Hematopoietic multipotent progenitor cell treated with erythropoietin and hydrocortisone succinate and interleukin-3 and kit ligand, for 6 days (in vitro differentiated cells): ENCODE data around the gene ACOT8.
"Not testable (repeated sequence)": the region's sequence is repeated elsewhere in the genome, so short reads cannot be mapped to it uniquely, and the experiment has no call there.

Experiments
- DNase-seq: peaks from one replicate; pipeline ENCODE4 v3.0.0-alpha.2; 2015

The ACOT8 gene

GRCh38 chr20:45857114-45857881 lies at the start of gene ACOT8, which contains the start of gene ZSWIM3:
ACOT8 (minus strand) TSS chr20:45857392; CDS start chr20:45857315, 77 bp downstream.
ZSWIM3 (plus strand) TSS chr20:45857614; CDS start chr20:45857826, 212 bp downstream.
- peak; percentile 100 for DNase-seq

DNA sequence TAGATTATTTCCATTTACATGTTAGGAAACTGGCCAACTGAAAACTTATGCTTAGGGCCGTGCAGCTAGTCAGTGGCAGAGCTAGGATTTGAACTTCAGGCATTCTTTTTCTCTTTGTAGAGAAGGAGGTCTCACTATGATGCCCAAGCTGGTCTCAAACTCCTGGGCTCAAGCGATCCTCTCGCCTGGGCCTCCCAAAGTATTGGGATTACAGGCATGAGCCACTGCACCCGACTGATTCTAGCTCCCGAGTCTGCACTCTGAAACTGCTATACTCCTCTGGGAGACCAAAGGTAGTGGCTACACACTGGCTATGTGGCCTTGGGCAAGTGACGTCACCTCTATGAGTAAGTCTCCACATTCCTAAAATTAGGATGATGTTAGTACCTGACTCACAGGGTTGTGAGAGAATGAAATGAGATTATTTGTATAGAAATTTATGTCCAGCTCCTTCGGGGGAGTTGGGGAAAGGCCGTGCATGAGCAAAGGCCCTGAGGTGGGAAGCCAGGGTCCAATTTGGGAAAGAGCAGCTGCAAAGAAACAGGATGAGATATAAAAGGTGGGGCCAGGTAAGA lies 48.4 kb upstream of the ACOT8 start:
- no peak for DNase-seq

- no peak for DNase-seq
These were observed 47.7 kb upstream of the ACOT8 start for GRCh38 chr20:45904583-45905504.

DNA sequence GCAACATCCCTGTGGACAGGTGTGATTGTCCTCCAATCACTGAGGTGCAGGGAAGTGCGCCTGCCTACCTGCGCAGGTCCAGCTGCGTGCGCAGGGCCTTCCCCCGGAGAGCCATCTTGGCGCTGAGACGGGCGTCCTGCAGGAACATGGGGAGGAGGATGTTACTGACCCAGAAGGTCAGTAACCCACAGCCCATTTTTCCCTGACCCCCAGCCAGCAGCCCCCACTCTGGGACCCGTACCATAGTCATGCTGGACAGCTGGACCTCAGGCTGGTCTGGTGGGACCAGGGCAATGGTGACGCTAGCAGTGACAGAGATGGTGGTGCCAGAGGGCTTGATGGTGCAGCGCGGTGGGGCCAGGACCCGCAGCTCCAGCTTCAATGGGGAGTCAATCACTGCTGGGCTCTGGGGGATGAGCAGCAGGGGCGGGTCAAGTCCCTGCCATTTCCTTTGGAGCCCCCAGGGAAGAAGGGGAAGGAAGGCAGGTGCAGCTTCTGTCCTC lies 45.1 kb upstream of the ACOT8 start:
- no peak for DNase-seq

DNA sequence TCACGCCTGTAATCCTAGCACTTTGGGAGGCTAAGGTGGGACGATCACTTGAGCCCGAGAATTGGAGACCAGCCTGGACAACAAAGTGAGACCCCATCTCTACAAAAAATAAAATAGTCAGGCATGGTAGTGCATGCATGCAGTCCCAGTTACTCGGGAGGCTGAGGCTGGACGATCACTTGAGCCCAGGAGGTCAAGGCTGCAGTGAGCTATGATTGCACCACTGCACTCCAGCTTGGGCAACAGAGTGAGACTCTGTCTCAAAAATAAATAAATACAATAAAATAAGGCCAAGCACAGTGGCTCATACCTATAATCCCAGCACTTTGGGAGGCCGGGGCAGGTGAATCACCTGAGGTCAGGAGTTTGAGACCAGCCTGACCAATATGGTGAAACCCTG lies 44.1 kb upstream of the ACOT8 start:
- DNase-seq: not testable (repeated sequence)

DNA sequence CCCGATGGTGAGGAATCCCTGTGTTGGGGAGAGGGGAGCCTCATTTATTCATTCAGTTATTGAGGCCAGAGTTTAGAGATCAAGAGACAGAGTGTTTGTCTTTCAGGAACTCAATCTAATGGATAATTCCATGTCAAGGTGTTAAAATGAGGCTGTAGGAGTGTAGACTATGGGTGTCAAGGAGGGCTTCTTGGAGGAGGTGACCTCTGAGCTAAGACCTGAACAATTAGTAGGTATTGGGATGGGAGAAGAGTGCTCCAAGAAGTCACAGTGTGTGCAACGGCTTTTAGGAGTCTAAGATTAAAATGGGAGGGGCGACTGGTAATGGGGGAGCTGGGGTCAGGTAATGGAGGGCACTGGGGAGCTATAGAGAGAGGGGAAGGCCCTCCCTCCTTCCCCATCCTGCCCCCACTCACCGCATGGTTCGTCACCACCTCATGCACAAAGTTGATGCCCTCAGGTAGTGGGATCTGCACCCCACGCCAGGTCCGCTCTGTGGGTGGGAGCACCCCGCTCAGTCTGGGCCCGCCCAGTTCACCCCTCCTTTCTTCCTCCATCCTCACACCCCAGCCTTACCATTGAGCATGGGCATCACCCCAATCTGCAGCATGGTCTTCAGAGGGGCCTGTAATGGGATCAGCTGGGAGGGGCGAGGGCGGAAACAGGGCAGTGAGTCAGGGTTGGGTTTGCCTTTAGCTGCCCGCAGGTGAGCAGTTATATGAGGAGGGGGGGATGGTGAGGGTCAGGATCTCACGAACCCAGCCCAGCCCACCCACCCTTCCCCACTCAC lies 42.0 kb upstream of the ACOT8 start:
- no peak for DNase-seq

GRCh38 chr20:45898285-45898684 lies 41.1 kb upstream of the ACOT8 start:
- DNase-seq: no peak

DNA sequence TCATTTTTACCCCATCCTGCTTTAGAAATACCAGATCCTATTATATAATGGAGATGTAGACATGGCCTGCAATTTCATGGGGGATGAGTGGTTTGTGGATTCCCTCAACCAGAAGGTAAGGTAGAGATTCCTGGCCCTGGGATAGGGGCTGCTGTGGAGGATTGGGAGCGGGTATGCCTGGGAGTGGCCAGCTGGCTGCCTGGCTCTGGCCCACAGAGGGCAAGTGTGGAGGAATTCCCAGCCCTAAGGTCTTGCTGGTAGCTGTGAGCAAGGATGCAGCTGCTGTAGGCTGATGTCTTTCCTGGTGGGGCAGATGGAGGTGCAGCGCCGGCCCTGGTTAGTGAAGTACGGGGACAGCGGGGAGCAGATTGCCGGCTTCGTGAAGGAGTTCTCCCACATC lies 40.5 kb upstream of the ACOT8 start:
- no peak for DNase-seq

DNA sequence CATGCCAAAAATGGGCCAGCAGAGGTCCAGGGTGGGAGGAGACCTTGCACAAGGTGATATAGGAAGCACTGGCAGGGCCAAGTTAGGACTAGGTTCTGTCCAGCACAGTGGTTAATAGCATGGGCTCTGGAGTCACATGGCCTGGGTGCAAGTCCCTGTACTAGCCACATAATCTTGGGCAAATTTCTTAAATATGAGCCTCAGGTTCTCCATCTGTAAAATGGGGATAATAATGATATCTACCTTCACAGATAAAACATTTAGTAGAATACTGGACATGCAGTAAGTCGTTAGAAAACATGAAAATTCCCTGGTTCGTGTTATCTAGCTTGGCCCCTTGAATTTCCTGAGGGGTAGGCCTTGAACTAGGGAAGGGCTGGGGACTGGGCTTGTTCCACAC lies 40.1 kb upstream of the ACOT8 start:
- no peak for DNase-seq

DNA sequence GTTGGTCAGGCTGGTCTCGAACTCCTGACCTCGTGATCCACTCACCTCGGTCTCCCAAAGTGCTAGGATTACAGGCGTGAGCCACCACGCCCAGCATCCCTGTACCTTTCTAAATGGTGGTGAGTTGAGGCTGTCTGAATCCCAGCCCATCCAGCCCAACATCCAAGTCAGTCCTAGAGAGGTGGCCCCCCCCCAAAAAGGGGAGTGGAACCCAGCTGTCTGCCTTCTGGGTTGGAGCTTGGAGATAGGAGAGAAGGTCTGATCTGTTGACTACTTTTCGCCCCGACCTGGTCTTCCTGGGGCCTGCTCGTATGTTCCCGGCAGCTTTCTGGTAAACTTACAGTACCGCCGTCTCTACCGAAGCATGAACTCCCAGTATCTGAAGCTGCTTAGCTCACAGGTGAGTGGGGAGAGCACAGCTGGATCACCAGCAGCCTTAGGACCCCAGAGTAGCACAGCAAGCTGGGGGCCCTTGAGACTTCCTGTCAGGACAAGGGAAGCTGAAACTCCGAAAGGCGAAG lies 39.5 kb upstream of the ACOT8 start:
- DNase-seq: no peak

GRCh38 chr20:45894797-45895196 lies 37.6 kb upstream of the ACOT8 start:
- DNase-seq: no peak

DNA sequence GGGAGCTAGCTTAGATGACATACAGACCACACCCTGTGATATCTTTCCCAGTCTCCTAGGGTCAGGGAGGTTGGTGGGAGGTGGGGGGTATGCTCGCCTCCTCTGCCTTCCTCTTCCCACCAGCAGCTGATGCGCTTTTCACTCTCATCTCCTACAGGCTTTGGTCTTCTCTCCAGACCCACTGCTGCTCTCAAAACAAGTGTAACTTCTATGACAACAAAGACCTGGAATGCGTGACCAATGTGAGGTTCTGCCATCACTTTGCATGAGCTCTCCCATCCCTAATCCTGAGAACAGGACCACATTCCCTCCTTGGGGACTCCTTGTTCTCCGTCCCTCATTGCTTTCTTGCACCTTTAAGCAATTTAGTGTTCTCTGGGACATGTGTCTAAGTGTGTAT lies 36.6 kb upstream of the ACOT8 start:
- no peak for DNase-seq

- DNase-seq: no peak
These were observed 35.8 kb upstream of the ACOT8 start for GRCh38 chr20:45892828-45893500.

DNA sequence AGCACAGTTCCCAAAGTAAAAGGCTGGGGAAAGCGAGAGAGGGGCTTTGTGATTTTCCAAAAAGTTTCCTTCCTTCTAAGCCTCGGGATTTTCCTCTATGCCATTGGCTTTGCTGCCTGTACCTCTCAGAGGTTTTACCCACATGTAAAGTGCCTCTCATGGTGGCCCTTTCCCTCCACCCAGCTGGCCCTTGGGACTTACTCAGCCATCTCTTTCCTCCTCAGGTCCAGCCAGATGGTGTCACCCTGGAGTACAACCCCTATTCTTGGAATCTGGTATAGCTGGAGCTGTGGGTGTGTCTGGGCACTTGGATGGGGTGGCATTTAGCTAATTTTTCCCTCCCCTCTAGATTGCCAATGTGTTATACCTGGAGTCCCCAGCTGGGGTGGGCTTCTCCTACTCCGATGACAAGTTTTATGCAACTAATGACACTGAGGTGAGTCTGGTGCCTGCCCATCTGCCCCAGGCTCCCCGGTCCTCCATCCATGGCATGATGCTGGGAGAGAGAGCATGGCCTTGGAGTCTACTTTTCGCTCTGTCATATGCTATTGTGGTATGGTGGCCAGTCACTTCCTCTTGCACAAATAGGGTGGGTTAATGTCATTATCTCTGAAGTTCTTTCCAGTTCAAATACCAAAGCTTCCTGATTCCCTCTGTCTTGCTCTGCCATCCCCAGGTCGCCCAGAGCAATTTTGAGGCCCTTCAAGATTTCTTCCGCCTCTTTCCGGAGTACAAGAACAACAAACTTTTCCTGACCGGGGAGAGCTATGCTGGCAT lies 35.0 kb upstream of the ACOT8 start:
- DNase-seq: peak; percentile 55

DNA sequence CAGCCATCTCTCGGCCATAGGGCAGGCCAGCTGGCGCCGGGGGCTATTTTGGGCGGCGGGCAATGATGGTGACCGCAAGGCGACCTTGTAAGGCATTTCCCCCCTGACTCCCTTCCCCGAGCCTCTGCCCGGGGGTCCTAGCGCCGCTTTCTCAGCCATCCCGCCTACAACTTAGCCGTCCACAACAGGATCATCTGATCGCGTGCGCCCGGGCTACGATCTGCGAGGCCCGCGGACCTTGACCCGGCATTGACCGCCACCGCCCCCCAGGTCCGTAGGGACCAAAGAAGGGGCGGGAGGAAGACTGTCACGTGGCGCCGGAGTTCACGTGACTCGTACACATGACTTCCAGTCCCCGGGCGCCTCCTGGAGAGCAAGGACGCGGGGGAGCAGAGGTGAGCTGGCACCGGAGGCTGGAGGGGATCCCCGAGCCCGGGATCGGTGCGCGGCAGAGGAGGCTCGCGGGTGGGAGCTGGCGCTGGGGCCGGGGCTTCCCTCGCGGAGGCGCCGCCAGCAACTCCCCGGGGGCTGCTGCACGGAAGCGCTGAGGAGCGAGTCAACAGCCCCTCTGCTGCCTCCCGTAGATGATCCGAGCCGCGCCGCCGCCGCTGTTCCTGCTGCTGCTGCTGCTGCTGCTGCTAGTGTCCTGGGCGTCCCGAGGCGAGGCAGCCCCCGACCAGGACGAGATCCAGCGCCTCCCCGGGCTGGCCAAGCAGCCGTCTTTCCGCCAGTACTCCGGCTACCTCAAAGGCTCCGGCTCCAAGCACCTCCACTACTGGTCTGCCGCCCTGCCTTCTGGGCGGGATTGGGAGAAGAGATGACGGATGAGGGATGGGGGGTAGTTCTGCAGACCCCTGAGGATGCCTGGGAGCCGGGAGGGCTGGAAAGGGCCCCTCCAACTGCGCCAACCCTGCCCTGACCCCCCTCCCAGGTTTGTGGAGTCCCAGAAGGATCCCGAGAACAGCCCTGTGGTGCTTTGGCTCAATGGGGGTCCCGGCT lies 34.1 kb upstream of the ACOT8 start, which contains the start of the genes CTSA and NEURL2:
CTSA (plus strand) TSS at position 351 of the 999 bp plus-strand sequence; CDS start at position 585, 234 bp downstream.
NEURL2 (minus strand) TSS at position 224 of the 999 bp plus-strand sequence; CDS start at position 7, 217 bp downstream.
- DNase-seq: peak; percentile 94

DNA sequence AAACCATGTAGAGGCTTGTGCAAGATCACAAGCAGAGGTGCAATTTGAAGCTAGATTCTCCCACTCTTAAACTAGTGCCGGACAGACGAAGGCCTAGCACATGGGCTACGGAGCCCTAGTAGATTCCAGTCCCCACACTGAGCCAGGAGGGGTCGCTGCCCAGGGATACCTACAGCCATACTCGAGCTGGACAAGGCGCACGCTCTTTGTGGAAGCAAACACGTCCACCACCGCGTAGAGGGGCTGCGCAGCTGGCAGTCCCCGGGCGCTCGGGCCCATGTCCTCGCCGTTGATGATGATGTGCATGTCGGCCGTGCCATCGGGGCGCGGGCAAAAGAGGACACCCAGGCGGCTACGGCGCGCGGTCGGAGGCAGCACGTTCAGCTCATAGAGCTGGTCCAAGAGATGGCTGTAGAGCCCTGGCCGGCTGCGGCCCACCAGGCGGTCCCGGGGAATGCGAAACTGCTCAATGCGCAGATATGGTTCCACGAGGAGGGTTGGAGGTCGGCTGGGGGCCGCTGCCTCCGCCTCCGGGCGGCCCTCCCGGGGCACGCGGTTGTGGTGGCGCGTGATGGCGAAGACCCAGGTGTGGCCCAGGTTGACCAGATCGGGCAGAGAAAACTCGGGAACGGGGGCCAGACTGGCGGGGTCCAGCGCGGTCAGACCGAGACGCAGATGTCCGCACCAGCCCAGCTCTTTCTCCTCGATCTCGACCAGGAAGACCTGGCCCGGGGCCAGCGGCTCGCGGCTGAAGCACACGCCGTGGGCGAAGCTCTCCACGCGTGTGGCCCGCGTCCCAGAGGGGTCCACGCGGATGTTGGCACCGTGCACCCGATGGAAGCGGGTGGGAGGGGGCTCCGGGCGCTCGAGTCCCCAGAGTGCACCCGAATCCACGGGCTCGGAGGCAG lies 33.1 kb upstream of the ACOT8 start:
- peak; percentile 87 for DNase-seq

- DNase-seq: no peak
These were observed 31.5 kb upstream of the ACOT8 start for GRCh38 chr20:45888681-45889080.

GRCh38 chr20:45887346-45887715 lies 30.1 kb upstream of the ACOT8 start, which contains the start of gene SPATA25:
SPATA25 (minus strand) TSS chr20:45887622; CDS start chr20:45887590, 32 bp downstream.
- DNase-seq: no peak
